Measurements from ENCODE around the gene CA4. TPM values are rescaled to one million over a fixed set of nuclear protein-coding genes. Genes with fewer than 3 reads are reported as not detected.

The CA4 gene
- 0.27 TPM in 1 of 2 replicates, not detected in the other for total RNA-seq

DNA sequence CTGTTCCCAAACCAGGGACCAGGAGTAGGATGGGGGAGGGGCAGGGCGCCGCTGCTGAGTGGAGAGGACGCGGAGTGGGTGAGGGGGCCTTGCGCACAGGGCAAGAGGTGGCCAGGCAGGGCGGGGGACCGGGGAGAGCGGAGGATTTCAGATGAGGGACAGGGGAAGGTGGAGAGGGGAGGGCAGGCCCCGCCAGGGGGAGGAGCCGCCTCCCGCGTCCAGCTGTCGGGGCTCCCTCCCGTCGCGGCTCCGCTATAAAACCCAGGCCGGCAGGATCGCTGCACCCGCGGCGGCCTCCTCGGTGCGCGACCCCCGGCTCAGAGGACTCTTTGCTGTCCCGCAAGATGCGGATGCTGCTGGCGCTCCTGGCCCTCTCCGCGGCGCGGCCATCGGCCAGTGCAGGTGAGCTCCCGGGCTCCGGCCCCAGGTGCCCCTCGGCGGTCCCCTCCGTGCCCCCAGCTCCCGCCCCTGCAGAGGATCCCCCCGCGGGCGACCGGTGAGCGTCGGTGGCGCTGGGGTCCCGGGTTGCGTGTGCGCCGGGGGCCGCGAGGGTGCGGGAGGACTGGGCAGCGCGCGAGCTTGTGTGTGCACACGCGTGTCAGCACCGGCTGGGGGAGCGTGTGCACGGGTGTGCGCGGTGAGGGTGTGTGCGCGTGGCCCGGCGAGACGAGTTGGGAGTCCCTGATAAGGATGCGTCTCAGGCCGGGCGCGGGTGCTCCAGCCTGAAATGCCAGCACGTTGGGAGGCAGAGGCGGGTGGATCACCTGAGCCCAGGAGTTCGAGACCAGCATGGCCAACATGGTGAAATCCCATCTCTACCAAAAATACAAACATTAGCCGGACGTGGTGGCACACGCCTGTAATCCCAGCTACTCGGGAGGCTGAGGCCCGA is at the start of gene CA4:
CA4 (plus strand) TSS at position 283 of the 892 bp plus-strand sequence; CDS start at position 345, 62 bp downstream.

Other genes starting within 250 kb of the CA4 start
- gene RNFT1, start 185.2 kb upstream of the CA4 start, total RNA-seq: 12.2 and 13.6 TPM in 2 replicates
- gene HEATR6, start 71.1 kb upstream of the CA4 start, total RNA-seq: 8.4 and 11.2 TPM in 2 replicates
- 30.7 and 43.5 TPM in 2 replicates for gene USP32, start 242.2 kb downstream of the CA4 start, total RNA-seq

Measured in endothelial cell of coronary artery (primary cell).